ENCODE data around the gene RABGGTA. TPM values are rescaled to one million over a fixed set of nuclear protein-coding genes. Genes with fewer than 3 reads are reported as not detected.

The RABGGTA gene
- polyA plus RNA-seq, 2 of the 4 experiments (the other 2 are of a cell fraction) = 18.6 to 21.9 TPM

GRCh38 chr14:24292118-24292807 lies 20.9 kb upstream of the RABGGTA start:
- DNase-seq (ENCODE audit: low read depth in 1 of 2, low spot score in 1 of 2) = no peak
- ChIA-PET CTCF (interaction anchor here (0.9 to 34.0 kb wide), 7 partner anchors 11 to 139 kb away, joined by 3 to 601 read pairs (median 4); partner anchors contain the start of genes CIDEB, DHRS1, LTB4R and LTB4R2), POLR2A (no interaction called here)
- Histone ChIP-seq H3K4me2 (no peak overlapping the region), H3K4me1 (no peaks in the 10 kb centered on the region), H3K4me3 (no peak overlapping the region), H3K9me3 (no peaks in the 10 kb centered on the region), H3K27ac (no peak overlapping the region)
- FAIRE-seq = no peak
- WGBS (ENCODE audit: missing lambda C conversion rate) = 84% methylated on average over 11 of the region's 11 CpGs
- ATAC-seq = no peak
- TF ChIP-seq, protein P1, sequence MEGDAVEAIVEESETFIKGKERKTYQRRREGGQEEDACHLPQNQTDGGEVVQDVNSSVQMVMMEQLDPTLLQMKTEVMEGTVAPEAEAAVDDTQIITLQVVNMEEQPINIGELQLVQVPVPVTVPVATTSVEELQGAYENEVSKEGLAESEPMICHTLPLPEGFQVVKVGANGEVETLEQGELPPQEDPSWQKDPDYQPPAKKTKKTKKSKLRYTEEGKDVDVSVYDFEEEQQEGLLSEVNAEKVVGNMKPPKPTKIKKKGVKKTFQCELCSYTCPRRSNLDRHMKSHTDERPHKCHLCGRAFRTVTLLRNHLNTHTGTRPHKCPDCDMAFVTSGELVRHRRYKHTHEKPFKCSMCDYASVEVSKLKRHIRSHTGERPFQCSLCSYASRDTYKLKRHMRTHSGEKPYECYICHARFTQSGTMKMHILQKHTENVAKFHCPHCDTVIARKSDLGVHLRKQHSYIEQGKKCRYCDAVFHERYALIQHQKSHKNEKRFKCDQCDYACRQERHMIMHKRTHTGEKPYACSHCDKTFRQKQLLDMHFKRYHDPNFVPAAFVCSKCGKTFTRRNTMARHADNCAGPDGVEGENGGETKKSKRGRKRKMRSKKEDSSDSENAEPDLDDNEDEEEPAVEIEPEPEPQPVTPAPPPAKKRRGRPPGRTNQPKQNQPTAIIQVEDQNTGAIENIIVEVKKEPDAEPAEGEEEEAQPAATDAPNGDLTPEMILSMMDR (IDR thresholded peaks at IDR 0.05) = no peak
- TF ChIP-seq RFX5 (IDR thresholded peaks at IDR 0.05) (no peak), FOSL2 (IDR thresholded peaks at IDR 0.05) (no peak), FOSL2 (CRISPR knock-in tag; IDR thresholded peaks at IDR 0.05) (no peak), HOXB13 (CRISPR knock-in tag; IDR thresholded peaks at IDR 0.05; ENCODE audit: low read depth) (no peak), JUNB (IDR thresholded peaks at IDR 0.05) (no peak), HEYL (CRISPR knock-in tag; IDR thresholded peaks at IDR 0.05) (no peak), BHLHE40 (IDR thresholded peaks at IDR 0.05; ENCODE audit: low read depth, low read length) (no peak), RAD21 (conservative IDR thresholded peaks at IDR 0.05 in 1 of 2, IDR thresholded peaks at IDR 0.05 in 1 of 2) (no peak), POLR2AphosphoS2 (conservative IDR thresholded peaks at IDR 0.05; ENCODE audit: low read length) (no peak), RCOR1 (IDR thresholded peaks at IDR 0.05; ENCODE audit: low read depth, low read length) (no peak)
- TF ChIP-seq, protein P2, sequence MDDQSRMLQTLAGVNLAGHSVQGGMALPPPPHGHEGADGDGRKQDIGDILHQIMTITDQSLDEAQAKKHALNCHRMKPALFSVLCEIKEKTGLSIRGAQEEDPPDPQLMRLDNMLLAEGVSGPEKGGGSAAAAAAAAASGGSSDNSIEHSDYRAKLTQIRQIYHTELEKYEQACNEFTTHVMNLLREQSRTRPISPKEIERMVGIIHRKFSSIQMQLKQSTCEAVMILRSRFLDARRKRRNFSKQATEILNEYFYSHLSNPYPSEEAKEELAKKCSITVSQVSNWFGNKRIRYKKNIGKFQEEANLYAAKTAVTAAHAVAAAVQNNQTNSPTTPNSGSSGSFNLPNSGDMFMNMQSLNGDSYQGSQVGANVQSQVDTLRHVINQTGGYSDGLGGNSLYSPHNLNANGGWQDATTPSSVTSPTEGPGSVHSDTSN (IDR thresholded peaks at IDR 0.05) = no peak
- TF ChIP-seq, protein P3, sequence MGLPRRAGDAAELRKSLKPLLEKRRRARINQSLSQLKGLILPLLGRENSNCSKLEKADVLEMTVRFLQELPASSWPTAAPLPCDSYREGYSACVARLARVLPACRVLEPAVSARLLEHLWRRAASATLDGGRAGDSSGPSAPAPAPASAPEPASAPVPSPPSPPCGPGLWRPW (IDR thresholded peaks at IDR 0.05) = no peak

- Histone ChIP-seq H3K9me3 (no peaks in the 10 kb centered on the region), H3K4me2 (no peak overlapping the region), H3K27ac (no peak overlapping the region), H3K4me1 (no peaks in the 10 kb centered on the region), H3K4me3 (no peak overlapping the region)
- no peak for ATAC-seq
- FAIRE-seq = no peak
- no peak for DNase-seq (ENCODE audit: low read depth in 1 of 2, low spot score in 1 of 2)
- ChIA-PET POLR2A (interaction anchor here (1.1 kb wide), 1 partner anchor 49 kb away, joined by 3 read pairs; the partner anchor contains the start of gene TINF2), CTCF (interaction anchor here (0.9 to 34.0 kb wide), 5 partner anchors 11 to 47 kb away, joined by 3 to 601 read pairs (median 4); partner anchors contain the start of genes CIDEB, DHRS1, LTB4R and LTB4R2)
- 71% methylated on average over 3 of the region's 3 CpGs for WGBS (ENCODE audit: missing lambda C conversion rate)
- TF ChIP-seq POLR2A (IDR thresholded peaks at IDR 0.05; ENCODE audit: low read length) (no peak), SREBF2 (IDR thresholded peaks at IDR 0.05) (no peak), ATOH8 (CRISPR knock-in tag; IDR thresholded peaks at IDR 0.05; ENCODE audit: low read depth) (no peak), MYC (IDR thresholded peaks at IDR 0.05; ENCODE audit: borderline replicate concordance, low read length) (no peak), FOSL2 (IDR thresholded peaks at IDR 0.05) (no peak), FOSL2 (CRISPR knock-in tag; IDR thresholded peaks at IDR 0.05) (no peak), CEBPB (IDR thresholded peaks at IDR 0.05) (no peak), NR3C1 (IDR thresholded peaks at IDR 0.05) (no peak), RARB (CRISPR knock-in tag; IDR thresholded peaks at IDR 0.05) (no peak), HOXB5 (CRISPR knock-in tag; IDR thresholded peaks at IDR 0.05) (no peak), JUN (IDR thresholded peaks at IDR 0.05) (no peak)
Observed at GRCh38 chr14:24291446-24292117, 20.2 kb upstream of the RABGGTA start.
